K562 (cell line): ENCODE measurements around the gene YPEL5. TPM values are rescaled to one million over a fixed set of nuclear protein-coding genes. Genes with fewer than 3 reads are reported as not detected.

Source experiments
- ATAC-seq: fragments of 200-7000 bp; cut with Tn5 transposase; 3 replicates; pipeline ENCODE4 v1.9.1; 2020; ENCODE audit warnings: moderate library complexity
- BruUV-seq: library from RNA; stranded (reverse); fragments of 400-500 nt; replicated peaks from 2 replicates; lab custom pipeline; 2021; lab: Mats Ljungman, UMichigan
- CTCF ChIA-PET: fragments of 300-600 bp; formaldehyde crosslinking; extraction: SDS; loops from one replicate; lab custom pipeline; 2021; ENCODE audit warnings: low intra/inter-chr PET ratio; lab: Yijun Ruan, JAX
- POLR2A ChIA-PET: fragments of 300-600, 350-650 bp; sonication (Branson Sonifier 250); formaldehyde crosslinking; extraction: SDS; loops from one replicate; lab custom pipeline; 2021; ENCODE audit warnings: antibody characterized with exemption, inconsistent platforms; lab: Yijun Ruan, JAX
- DNase-seq, 4 experiments: peaks; one replicate each; pipeline versions ENCODE4 v3.0.0 to v3.0.0-alpha.2; 2011 to 2018; ENCODE audit warnings: low spot score in 3 of 4, mixed read lengths in 3 of 4; ENCODE audit errors: extremely low read depth in 1 of 4
- FAIRE-seq: peaks from 2 replicates; lab custom pipeline; 2011; peaks lifted over from hg19 to GRCh38; lab: Jason Lieb, UNC
- H2AFZ ChIP-seq: 2 replicates; pipeline ENCODE4 v1.6.0; 2011; ENCODE audit warnings: low read depth, low read length, control low read depth, inconsistent platforms
- H3K27ac ChIP-seq: fragments of 200-600 bp; 3 replicates; pipeline ENCODE4 v1.8.0; 2011; ENCODE audit warnings: low read depth, mild to moderate bottlenecking, control low read depth, inconsistent platforms, low read length, moderate library complexity, mixed read lengths; ENCODE audit errors: extremely low read depth
- H3K27me3 ChIP-seq, 2 experiments: fragments of 300-600 bp in 1 of 2; 2 replicates in 1 of 2; 3 replicates in 1 of 2; pipeline versions ENCODE4 v1.6.0 to v1.8.0; 2011; ENCODE audit warnings: inconsistent platforms in 2 of 2, low read length in 2 of 2, mild to moderate bottlenecking in 1 of 2, mixed read lengths in 1 of 2, moderate library complexity in 1 of 2; ENCODE audit not compliant: control insufficient read depth in 2 of 2, insufficient read depth in 2 of 2
- H3K36me3 ChIP-seq: fragments of 300-600 bp; 3 replicates; pipeline ENCODE4 v1.8.0; 2011; ENCODE audit warnings: mild to moderate bottlenecking, low read length, inconsistent platforms; ENCODE audit not compliant: control insufficient read depth, insufficient read depth
- H3K4me1 ChIP-seq, 2 experiments: fragments of 200-600 bp in 1 of 2; replicated peaks in 1 of 2; 2 replicates in 1 of 2; 3 replicates in 1 of 2; pipeline versions ENCODE4 v1.5.1 to v1.8.0; 2011; ENCODE audit warnings: inconsistent platforms in 2 of 2, low read length in 2 of 2, mild to moderate bottlenecking in 1 of 2, mixed read lengths in 1 of 2, moderate library complexity in 1 of 2; ENCODE audit not compliant: control insufficient read depth in 2 of 2, insufficient read depth in 2 of 2
- H3K4me2 ChIP-seq: 2 replicates; pipeline ENCODE4 v1.6.1; 2011; ENCODE audit warnings: low read length, control low read depth, inconsistent platforms, mixed read lengths; ENCODE audit not compliant: insufficient read depth
- H3K4me3 ChIP-seq: fragments of 200-600 bp; sonication (generic), shearing (Covaris generic); 2 replicates; pipeline ENCODE4 v1.5.1; 2016; ENCODE audit warnings: control low read depth, inconsistent platforms
- H3K79me2 ChIP-seq: fragments of 200-600 bp; 3 replicates; pipeline ENCODE4 v1.8.0; 2011; ENCODE audit warnings: low read length, inconsistent platforms; ENCODE audit not compliant: control insufficient read depth, insufficient read depth
- H3K9ac ChIP-seq, 2 experiments: 2 replicates each; pipeline versions ENCODE4 v1.6.0 to v1.6.1; 2011; ENCODE audit warnings: low read depth in 2 of 2, low read length in 2 of 2, control low read depth in 1 of 2, inconsistent platforms in 1 of 2, mild to moderate bottlenecking in 1 of 2, mixed read lengths in 1 of 2; ENCODE audit not compliant: insufficient read depth in 1 of 2
- H3K9me1 ChIP-seq: one replicate; pipeline ENCODE4 v1.6.0; 2011; ENCODE audit warnings: inconsistent platforms, mild to moderate bottlenecking, low read length, moderate library complexity; ENCODE audit not compliant: control insufficient read depth, insufficient read depth
- H3K9me3 ChIP-seq: replicated peaks from 2 replicates; pipeline ENCODE4 v1.5.1; 2011; ENCODE audit warnings: low read depth, low read length, inconsistent platforms; ENCODE audit not compliant: control insufficient read depth, insufficient read depth
- H4K20me1 ChIP-seq: replicated peaks from 2 replicates; pipeline ENCODE4 v1.6.1; 2011; ENCODE audit warnings: low read length, inconsistent platforms, mixed read lengths; ENCODE audit not compliant: control insufficient read depth, insufficient read depth
- CBX2 ChIP-seq: fragments of 200-600 bp; sonication (generic); IDR thresholded peaks from one replicate; pipeline ENCODE4 v1.6.1; 2012; ENCODE audit warnings: mild to moderate bottlenecking, low read length, inconsistent platforms; ENCODE audit not compliant: insufficient read depth, poor library complexity, severe bottlenecking
- CTBP1 ChIP-seq: fragments of 450-650 bp; IDR thresholded peaks from 2 replicates; pipeline ENCODE4 v1.6.1; 2016; ENCODE audit warnings: borderline replicate concordance
- FOXK1 ChIP-seq: sonication (generic); formaldehyde crosslinking; IDR thresholded peaks from 2 replicates; pipeline ENCODE4 v1.8.0; 2022; ENCODE audit warnings: missing genetic modification reagents, mild to moderate bottlenecking, borderline replicate concordance
- HCFC1 ChIP-seq: IDR thresholded peaks from 2 replicates; pipeline ENCODE4 v1.6.1; 2012; ENCODE audit warnings: low read depth, low read length, improper control_type of control experiment
- ILF3 ChIP-seq: fragments of 450-650 bp; IDR thresholded peaks from 2 replicates; pipeline ENCODE4 v1.6.1; 2018; ENCODE audit warnings: antibody characterized with exemption, mild to moderate bottlenecking, moderate library complexity, borderline replicate concordance
- IRF1 ChIP-seq: sonication (generic); formaldehyde crosslinking; IDR thresholded peaks from 2 replicates; pipeline ENCODE4 v1.8.0; 2022; ENCODE audit warnings: missing genetic modification reagents, mild to moderate bottlenecking, borderline replicate concordance
- JUND ChIP-seq, 2 experiments: IDR thresholded peaks; 2 replicates in 1 of 2; 3 replicates in 1 of 2; pipeline ENCODE4 v1.6.1; 2011; ENCODE audit warnings: borderline replicate concordance in 2 of 2, low read depth in 2 of 2, low read length in 2 of 2, improper control_type of control experiment in 1 of 2, missing biosample characterization in 1 of 2, missing genetic modification characterization in 1 of 2, missing genetic modification reagents in 1 of 2
- KDM1A ChIP-seq, 2 experiments: fragments of 450-650 bp; IDR thresholded peaks; 2 replicates each; pipeline ENCODE4 v1.6.1; 2016; ENCODE audit warnings: mild to moderate bottlenecking in 2 of 2
- MITF ChIP-seq: IDR thresholded peaks from 2 replicates; pipeline ENCODE4 v1.6.1; 2014; ENCODE audit warnings: antibody characterized with exemption
- PHB2 ChIP-seq: fragments of 450-650 bp; IDR thresholded peaks from 2 replicates; pipeline ENCODE4 v1.6.1; 2017; ENCODE audit warnings: low read depth
- POLR2A ChIP-seq: fragments of 450-650 bp; conservative IDR thresholded peaks from 2 replicates; pipeline ENCODE4 v1.6.1; 2016
- SMAD1 ChIP-seq: fragments of 150-350 bp; IDR thresholded peaks from 2 replicates; pipeline ENCODE4 v1.6.1; 2014; ENCODE audit warnings: low read length, low read depth; ENCODE audit not compliant: partially characterized antibody
- TEAD4 ChIP-seq, 2 experiments: sonication (generic) in 1 of 2; formaldehyde crosslinking in 1 of 2; IDR thresholded peaks; 2 replicates each; pipeline versions ENCODE4 v1.6.1 to v1.8.0; 2012 to 2022; ENCODE audit warnings: borderline replicate concordance in 1 of 2, inconsistent platforms in 1 of 2, low read length in 1 of 2, mild to moderate bottlenecking in 1 of 2, missing genetic modification reagents in 1 of 2
- XRCC3 ChIP-seq: fragments of 450-650 bp; IDR thresholded peaks from 2 replicates; pipeline ENCODE4 v1.6.1; 2017; ENCODE audit warnings: mild to moderate bottlenecking, moderate library complexity
- WGBS: fragments of 100-300 bp; shearing (Covaris generic); methylation state at CpG from one replicate; pipeline ENCODE4 v1.1.6; 2016; ENCODE audit warnings: low coverage, mixed read lengths; ENCODE audit not compliant: insufficient coverage; ENCODE audit errors: missing lambda C conversion rate; 5-methylcytosine and 5-hydroxymethylcytosine counted together
- in situ Hi-C: fragments of 300-500 bp; cut with MboI; formaldehyde crosslinking; loops from 4 replicates; pipeline ENCODE4 v1.15.0; 2018; ENCODE audit warnings: inconsistent platforms, mixed read lengths
- intact Hi-C: fragments of 100-400 bp; cut with micrococcal nuclease; formaldehyde crosslinking; loops from 2 replicates; pipeline ENCODE4 v1.14.2; 2022
- polyA plus RNA-seq, 8 experiments: library from polyadenylated mRNA; depleted of rRNA in 4 of 8; stranded (reverse) in 5 of 8; unstranded in 3 of 8; fragments of >200 nt; fragmentation: Nextera tagmentation in 2 of 8; fragmentation: Illumina TruSeq in 1 of 8; extraction: Ambion mirVana in 2 of 8; extraction: Trizol in 1 of 8; gene quantifications; 2 replicates each; pipeline versions ENCODE4 v1.2.1 to v1.2.3, GENCODE V29; 2011 to 2014; ENCODE audit warnings: inconsistent platforms in 1 of 8, missing spikeins in 1 of 8
- total RNA-seq, 7 experiments: library from RNA; depleted of rRNA in 6 of 7; stranded (reverse); fragments of >200 nt in 6 of 7; fragmentation: Illumina TruSeq in 2 of 7; extraction: Trizol in 2 of 7; gene quantifications; 2 replicates each; pipeline versions ENCODE4 v1.2.1 to v1.2.3, GENCODE V29; 2011 to 2021; ENCODE audit warnings: low replicate concordance in 1 of 7

Gene YPEL5
- total and polyA plus RNA-seq, 9 of the 15 experiments (the other 6 are each of a cell fraction or from before 2014, with no cell fraction given), result 5.4 to 34.4 (median 12.3) TPM

GRCh38 chr2:30162806-30163205, 16.0 kb downstream of the YPEL5 start:
- no peak overlapping the region for H3K4me2 ChIP-seq
- no peaks in the 10 kb centered on the region for H3K9me1 ChIP-seq
- no peak overlapping the region for H3K4me3 ChIP-seq
- ChIA-PET POLR2A (interaction anchor here (1.1 to 1.8 kb wide), 4 partner anchors 13 to 549 kb away, joined by 3 to 10 read pairs (median 5); no protein-coding TSS in a partner anchor), CTCF (interaction anchor here (3.5 to 4.3 kb wide), 2 partner anchors 545 to 549 kb away, joined by 60 to 68 read pairs; no protein-coding TSS in a partner anchor)
- FAIRE-seq, result no peak
- no peaks in the 10 kb centered on the region; a peak in 1 of 5 replicates for H3K27me3 ChIP-seq
- in situ Hi-C loops (loop anchor here (25.0 kb wide), 2 partner anchors 999 to 1174 kb away; no protein-coding TSS in a partner anchor), intact Hi-C loops (no loop called here)
- DNase-seq, result no peak
- TF ChIP-seq IRF1 (no peak), ILF3 (no peak), HCFC1 (no peak), TEAD4 (IDR thresholded peaks at IDR 0.05; ENCODE audit: low read length) (no peak), TEAD4 (CRISPR knock-in tag; IDR thresholded peaks at IDR 0.05; ENCODE audit: borderline replicate concordance) (no peak), JUND (IDR thresholded peaks at IDR 0.05; ENCODE audit: borderline replicate concordance, low read depth, low read length) (no peak), JUND (tag; IDR thresholded peaks at IDR 0.05; ENCODE audit: borderline replicate concordance, low read depth, low read length) (no peak), POLR2A (no peak), FOXK1 (CRISPR knock-in tag) (no peak), MITF (no peak), SMAD1 (no peak), KDM1A (IDR thresholded peaks at IDR 0.05) (no peak), XRCC3 (no peak), PHB2 (no peak), CTBP1 (no peak), CBX2 (no peak)
- WGBS, result 13% methylated on average over 2 of the region's 2 CpGs
- no peaks in the 10 kb centered on the region for H4K20me1 ChIP-seq
- no peaks in the 10 kb centered on the region for H3K4me1 ChIP-seq
- no peaks in the 10 kb centered on the region for H3K9me3 ChIP-seq
- H3K9ac ChIP-seq, result no peak overlapping the region
- H3K27ac ChIP-seq, result no peak overlapping the region
- no peak overlapping the region for H2AFZ ChIP-seq
- no peak for ATAC-seq
- no peaks in the 10 kb centered on the region for H3K79me2 ChIP-seq
- BruUV-seq, result no TSS peak
- H3K36me3 ChIP-seq, result peaks cover 8% of the 10 kb centered on the region; the same call in 1 of the 3 replicates
